ENCODE results near the gene KLHL18.

KLHL18 gene

GRCh38 chr3:47259114-47259513, 23.6 kb upstream of the KLHL18 start:
- no peak overlapping the region for H3K4me3 Mint-ChIP-seq

DNA sequence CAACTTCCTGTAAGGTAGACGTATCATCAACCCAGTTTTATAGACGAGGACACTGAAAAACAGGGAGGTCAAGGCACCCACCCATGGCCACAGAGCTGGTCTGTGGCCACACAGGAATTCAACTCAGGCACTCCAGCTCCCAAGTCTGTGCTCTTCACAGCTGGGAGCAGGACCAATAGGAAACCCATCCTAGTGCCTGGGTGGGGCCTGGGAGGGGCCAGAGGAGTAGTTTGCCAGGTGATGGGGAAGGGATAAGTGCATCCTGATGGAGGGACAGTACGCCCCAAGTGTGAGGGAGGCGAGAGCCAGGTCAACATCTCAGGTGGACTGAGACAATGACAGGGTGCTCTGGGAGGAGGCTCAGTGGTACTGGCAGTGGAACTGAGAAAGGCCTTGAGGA, 22.1 kb upstream of the KLHL18 start:
- Mint-ChIP-seq H3K27ac (no peak overlapping the region), H3K36me3 (ENCODE audit: low read depth) (no peaks in the 10 kb centered on the region), H3K4me1 (no peaks in the 10 kb centered on the region), H3K9me3 (no peaks in the 10 kb centered on the region), H3K27me3 (ENCODE audit: low read depth) (peaks cover 3% of the 10 kb centered on the region), H3K4me3 (no peak overlapping the region)
- TF ChIP-seq, protein P1, sequence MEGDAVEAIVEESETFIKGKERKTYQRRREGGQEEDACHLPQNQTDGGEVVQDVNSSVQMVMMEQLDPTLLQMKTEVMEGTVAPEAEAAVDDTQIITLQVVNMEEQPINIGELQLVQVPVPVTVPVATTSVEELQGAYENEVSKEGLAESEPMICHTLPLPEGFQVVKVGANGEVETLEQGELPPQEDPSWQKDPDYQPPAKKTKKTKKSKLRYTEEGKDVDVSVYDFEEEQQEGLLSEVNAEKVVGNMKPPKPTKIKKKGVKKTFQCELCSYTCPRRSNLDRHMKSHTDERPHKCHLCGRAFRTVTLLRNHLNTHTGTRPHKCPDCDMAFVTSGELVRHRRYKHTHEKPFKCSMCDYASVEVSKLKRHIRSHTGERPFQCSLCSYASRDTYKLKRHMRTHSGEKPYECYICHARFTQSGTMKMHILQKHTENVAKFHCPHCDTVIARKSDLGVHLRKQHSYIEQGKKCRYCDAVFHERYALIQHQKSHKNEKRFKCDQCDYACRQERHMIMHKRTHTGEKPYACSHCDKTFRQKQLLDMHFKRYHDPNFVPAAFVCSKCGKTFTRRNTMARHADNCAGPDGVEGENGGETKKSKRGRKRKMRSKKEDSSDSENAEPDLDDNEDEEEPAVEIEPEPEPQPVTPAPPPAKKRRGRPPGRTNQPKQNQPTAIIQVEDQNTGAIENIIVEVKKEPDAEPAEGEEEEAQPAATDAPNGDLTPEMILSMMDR (IDR thresholded peaks at IDR 0.05; ENCODE audit: unreplicated experiment in 3 of 3): no peak

More at GRCh38 chr3:47259114-47259513, 23.6 kb upstream of the KLHL18 start:
- H3K9me3 Mint-ChIP-seq: no peaks in the 10 kb centered on the region
- H3K27ac Mint-ChIP-seq: peak overlapping the region in 2 of 3 experiments; percentile 72 to 82
- TF ChIP-seq, protein P1 (IDR thresholded peaks at IDR 0.05; ENCODE audit: unreplicated experiment in 3 of 3): no peak
- H3K4me1 Mint-ChIP-seq: no peaks in the 10 kb centered on the region
- peaks cover 3% of the 10 kb centered on the region for H3K27me3 Mint-ChIP-seq (ENCODE audit: low read depth)
- no peaks in the 10 kb centered on the region for H3K36me3 Mint-ChIP-seq (ENCODE audit: low read depth)

GRCh38 chr3:47261301-47261700, 21.4 kb upstream of the KLHL18 start:
- Mint-ChIP-seq H3K4me3 (no peak overlapping the region), H3K27me3 (ENCODE audit: low read depth) (peaks cover 3% of the 10 kb centered on the region), H3K27ac (no peak overlapping the region), H3K4me1 (no peaks in the 10 kb centered on the region), H3K9me3 (no peaks in the 10 kb centered on the region), H3K36me3 (ENCODE audit: low read depth) (no peaks in the 10 kb centered on the region)
- TF ChIP-seq, protein P1 (IDR thresholded peaks at IDR 0.05; ENCODE audit: unreplicated experiment in 3 of 3): no peak

DNA sequence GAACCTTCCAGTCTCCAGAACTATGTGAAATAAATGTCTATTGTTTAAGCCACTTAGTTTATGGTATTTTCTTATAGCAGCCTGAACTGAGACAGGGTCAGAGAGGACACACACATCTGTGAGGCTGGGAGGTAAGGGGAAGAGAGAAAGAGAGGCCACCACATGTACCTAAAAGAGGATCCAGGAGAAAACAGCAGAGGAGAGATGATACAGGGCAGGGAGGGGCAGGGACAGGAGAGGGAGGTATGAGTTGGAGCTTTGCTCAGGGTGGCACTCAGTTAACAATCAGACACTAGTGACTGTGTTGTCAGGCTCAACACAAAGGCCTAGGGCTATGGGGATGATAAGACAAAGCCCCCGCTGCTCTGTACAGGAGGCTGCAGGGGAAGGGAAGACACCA, 17.7 kb upstream of the KLHL18 start:
- H3K27me3 Mint-ChIP-seq (ENCODE audit: low read depth): no peaks in the 10 kb centered on the region
- H3K4me1 Mint-ChIP-seq: peaks cover 7% of the 10 kb centered on the region
- TF ChIP-seq, protein P1 (IDR thresholded peaks at IDR 0.05; ENCODE audit: unreplicated experiment in 3 of 3): no peak
- H3K27ac Mint-ChIP-seq: no peak overlapping the region
- H3K4me3 Mint-ChIP-seq: no peak overlapping the region
- no peaks in the 10 kb centered on the region for H3K36me3 Mint-ChIP-seq (ENCODE audit: low read depth)
- H3K9me3 Mint-ChIP-seq: no peaks in the 10 kb centered on the region

DNA sequence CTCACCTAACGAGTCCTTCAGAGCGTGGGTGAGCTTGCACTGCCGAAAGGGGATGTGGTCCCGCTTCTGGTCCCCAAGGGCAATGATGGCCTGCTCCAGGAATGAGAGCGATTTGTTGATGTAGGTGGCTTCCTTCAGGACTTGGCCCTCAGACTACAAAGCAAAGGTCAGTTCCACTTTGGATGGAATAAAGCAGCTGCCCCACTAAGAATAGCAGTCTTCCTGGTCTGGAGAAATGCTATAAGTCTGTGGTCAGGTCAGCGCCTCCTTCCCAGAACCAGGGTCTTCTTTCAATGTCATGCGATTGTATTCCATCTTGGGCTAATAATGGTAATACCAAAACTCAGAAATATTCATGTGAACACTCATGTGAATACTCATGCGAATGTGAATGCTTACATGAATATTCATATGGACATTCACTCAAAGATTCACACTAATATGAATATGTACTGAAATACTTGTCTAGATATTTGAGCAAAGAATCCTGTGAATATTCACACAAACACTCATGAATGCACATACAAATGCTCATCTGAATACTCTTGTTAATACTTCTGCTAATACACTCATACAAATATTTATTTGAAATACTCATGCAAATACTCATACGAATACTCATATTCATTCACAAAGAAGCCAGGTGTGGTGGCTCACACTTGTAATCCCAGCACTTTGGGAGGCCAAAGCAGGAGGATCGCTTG, 16.9 kb upstream of the KLHL18 start:
- Mint-ChIP-seq H3K4me3 (no peak overlapping the region), H3K27me3 (ENCODE audit: low read depth) (no peaks in the 10 kb centered on the region), H3K27ac (no peak overlapping the region), H3K9me3 (no peaks in the 10 kb centered on the region), H3K4me1 (peaks cover 7% of the 10 kb centered on the region), H3K36me3 (ENCODE audit: low read depth) (no peaks in the 10 kb centered on the region)
- TF ChIP-seq, protein P1 (IDR thresholded peaks at IDR 0.05; ENCODE audit: unreplicated experiment in 3 of 3): no peak
